Thoracic aorta (tissue), 2 donors: ENCODE data around the gene PLCB1. TPM values are rescaled to one million over a fixed set of nuclear protein-coding genes. Genes with fewer than 3 reads are reported as not detected.

Experiments used
- ATAC-seq: fragments of 150-250 bp; one replicate; pipeline ENCODE4 v1.8.0; 2017; ENCODE audit warnings: low read depth; ENCODE audit not compliant: insufficient number of reproducible peaks, low FRiP score
- DNase-seq: peaks from one replicate; pipeline ENCODE4 v3.0.0-alpha.2; 2020; ENCODE audit warnings: low spot score
- H3K27ac ChIP-seq, 2 donors: fragments of 200-600 bp; sonication (generic); 1 replicate in 1 of 2; 2 replicates in 1 of 2; pipeline ENCODE4 v1.5.1; 2016; ENCODE audit warnings: mild to moderate bottlenecking in 2 of 2, moderate library complexity in 2 of 2
- H3K27me3 ChIP-seq: fragments of 200-600 bp; sonication (generic); replicated peaks from 2 replicates; pipeline ENCODE4 v1.6.0; 2016; ENCODE audit warnings: mild to moderate bottlenecking; ENCODE audit not compliant: insufficient read depth
- H3K36me3 ChIP-seq: fragments of 200-600 bp; sonication (generic); one replicate; pipeline ENCODE4 v1.5.1; 2016
- H3K4me1 ChIP-seq, 2 donors: fragments of 200-600 bp; sonication (generic); 1 replicate in 1 of 2; 2 replicates in 1 of 2; pipeline versions ENCODE4 v1.5.1 to v1.6.0; 2016; ENCODE audit warnings: low read depth in 2 of 2, mild to moderate bottlenecking in 1 of 2; ENCODE audit not compliant: control insufficient read depth in 1 of 2
- H3K4me3 ChIP-seq: fragments of 200-600 bp; sonication (generic); 2 replicates; pipeline ENCODE4 v1.5.1; 2016; ENCODE audit warnings: mild to moderate bottlenecking
- H3K9me3 ChIP-seq: fragments of 200-600 bp; sonication (generic); 2 replicates; pipeline ENCODE4 v1.5.1; 2016
- CTCF ChIP-seq: fragments of 200-600 bp; sonication (generic); IDR thresholded peaks from one replicate; pipeline ENCODE4 v1.5.1; 2019; ENCODE audit warnings: antibody characterized with exemption
- total RNA-seq, 2 donors: library from RNA; depleted of rRNA; stranded (reverse); fragments of >200 nt; gene quantifications; one replicate each; pipeline versions ENCODE4 v1.1.0 to v1.2.3, GENCODE V29; 2016

The PLCB1 gene
- total RNA-seq, 2 donors from 2014 or later = 10.8 to 16.3 TPM

GRCh38 chr20:8735014-8735413, 602.9 kb downstream of the PLCB1 start:
- H3K36me3 ChIP-seq = no peaks in the 10 kb centered on the region
- no peak for ATAC-seq

GRCh38 chr20:8735674-8736073, 603.6 kb downstream of the PLCB1 start:
- Histone ChIP-seq H3K36me3 (no peaks in the 10 kb centered on the region), H3K4me3 (no peak overlapping the region), H3K27me3 (no peaks in the 10 kb centered on the region), H3K4me1 (no peaks in the 10 kb centered on the region), H3K27ac (no peak overlapping the region), H3K9me3 (no peaks in the 10 kb centered on the region)
- DNase-seq = no peak
- no peak for ATAC-seq
- TF ChIP-seq CTCF = no peak

More at GRCh38 chr20:8735014-8735413, 602.9 kb downstream of the PLCB1 start:
- DNase-seq = no peak
- Histone ChIP-seq H3K27me3 (no peaks in the 10 kb centered on the region), H3K27ac (no peak overlapping the region), H3K9me3 (no peaks in the 10 kb centered on the region), H3K4me3 (no peak overlapping the region), H3K4me1 (no peaks in the 10 kb centered on the region)
- no peak for TF ChIP-seq CTCF

- no peaks in the 10 kb centered on the region for H3K36me3 ChIP-seq
- H3K9me3 ChIP-seq = no peaks in the 10 kb centered on the region
- H3K4me1 ChIP-seq = no peaks in the 10 kb centered on the region
- no peak overlapping the region for H3K27ac ChIP-seq
- DNase-seq (no peak), ATAC-seq (no peak)
- no peak for TF ChIP-seq CTCF
- H3K4me3 ChIP-seq = no peak overlapping the region
- no peaks in the 10 kb centered on the region for H3K27me3 ChIP-seq
These were observed 608.2 kb downstream of the PLCB1 start for GRCh38 chr20:8740265-8740664.

GRCh38 chr20:8744228-8744844, 612.3 kb downstream of the PLCB1 start:
- Histone ChIP-seq H3K36me3 (no peaks in the 10 kb centered on the region), H3K4me3 (no peak overlapping the region), H3K4me1 (no peaks in the 10 kb centered on the region), H3K9me3 (no peaks in the 10 kb centered on the region), H3K27me3 (no peaks in the 10 kb centered on the region), H3K27ac (no peak overlapping the region)
- no peak for DNase-seq
- no peak for TF ChIP-seq CTCF
- no peak for ATAC-seq

- no peak for ATAC-seq
- Histone ChIP-seq H3K4me1 (no peaks in the 10 kb centered on the region), H3K9me3 (no peaks in the 10 kb centered on the region), H3K27me3 (no peaks in the 10 kb centered on the region), H3K36me3 (no peaks in the 10 kb centered on the region), H3K27ac (no peak overlapping the region), H3K4me3 (no peak overlapping the region)
- TF ChIP-seq CTCF = no peak
- DNase-seq = no peak
These were observed 617.0 kb downstream of the PLCB1 start for GRCh38 chr20:8749101-8749500.
